Prostate gland (tissue), 2 donors: ENCODE results near the gene TMPRSS5. TPM values are rescaled to one million over a fixed set of nuclear protein-coding genes. Genes with fewer than 3 reads are reported as not detected.

Experiments
- DNase-seq: peaks from one replicate; pipeline ENCODE4 v3.0.0-alpha.2; 2019; ENCODE audit warnings: low spot score
- H3K27ac ChIP-seq, 2 donors: fragments of 200-600 bp; sonication (generic); 2 replicates each; pipeline ENCODE4 v1.5.1; 2017 to 2019
- H3K27me3 ChIP-seq: fragments of 200-600 bp; sonication (generic); replicated peaks from 2 replicates; pipeline ENCODE4 v1.5.1; 2019; ENCODE audit not compliant: insufficient read depth
- H3K36me3 ChIP-seq, 2 donors: fragments of 200-600 bp; sonication (generic); 1 replicate in 1 of 2; 2 replicates in 1 of 2; pipeline versions ENCODE4 v1.5.1 to v1.8.1; 2017 to 2019
- H3K4me1 ChIP-seq: fragments of 200-600 bp; sonication (generic); replicated peaks from 2 replicates; pipeline ENCODE4 v1.5.1; 2019
- H3K4me3 ChIP-seq, 2 donors: fragments of 200-600 bp; sonication (generic); 2 replicates each; pipeline ENCODE4 v1.5.1; 2017 to 2019
- H3K9me3 ChIP-seq: fragments of 200-600 bp; sonication (generic); 2 replicates; pipeline ENCODE4 v1.5.1; 2017
- CTCF ChIP-seq, 4 experiments: fragments of 200-600 bp in 2 of 4; fragments of 450-650 bp in 2 of 4; sonication (generic) in 2 of 4; IDR thresholded peaks; 1 replicate in 3 of 4; 2 replicates in 1 of 4; pipeline ENCODE4 v1.5.1; 2016 to 2019; ENCODE audit warnings: antibody characterized with exemption in 4 of 4, mild to moderate bottlenecking in 2 of 4, moderate library complexity in 2 of 4
- POLR2A ChIP-seq: fragments of 450-650 bp; IDR thresholded peaks from one replicate; pipeline ENCODE4 v1.6.1; 2016; ENCODE audit warnings: antibody characterized with exemption, mild to moderate bottlenecking
- POLR2AphosphoS5 ChIP-seq: sonication (generic); formaldehyde crosslinking; IDR thresholded peaks from one replicate; pipeline ENCODE4 v1.6.1; 2017; ENCODE audit warnings: antibody characterized with exemption
- WGBS: methylation state at CpG from one replicate; pipeline ENCODE4 v1.1.5; 2018; 5-methylcytosine and 5-hydroxymethylcytosine counted together
- intact Hi-C: fragments of 100-400 bp; cut with DNase I; formaldehyde crosslinking; loops from one replicate; pipeline ENCODE4 v1.14.2; 2022
- total RNA-seq, 2 donors: library from RNA; depleted of rRNA; stranded (reverse); fragments of >200 nt; gene quantifications; one replicate each; pipeline ENCODE4 v1.1.0, GENCODE V29; 2016

TMPRSS5 gene
- total RNA-seq, 2 donors from 2014 or later: 1.5 to 2.1 TPM

GRCh38 chr11:113663567-113663966, 42.5 kb downstream of the TMPRSS5 start:
- WGBS: 96% methylated on average over 2 of the region's 2 CpGs
- intact Hi-C loops: no loop called here
- Histone ChIP-seq H3K27me3 (no peaks in the 10 kb centered on the region), H3K4me3 (no peak overlapping the region), H3K36me3 (no peaks in the 10 kb centered on the region), H3K9me3 (no peaks in the 10 kb centered on the region), H3K4me1 (no peaks in the 10 kb centered on the region), H3K27ac (no peak overlapping the region)
- DNase-seq: no peak
- TF ChIP-seq POLR2A: no peak
- TF ChIP-seq POLR2AphosphoS5: no peak
- TF ChIP-seq CTCF (IDR thresholded peaks at IDR 0.05): no peak

GRCh38 chr11:113655771-113656170, 50.3 kb downstream of the TMPRSS5 start:
- Histone ChIP-seq H3K9me3 (no peaks in the 10 kb centered on the region), H3K27me3 (no peaks in the 10 kb centered on the region), H3K4me1 (no peaks in the 10 kb centered on the region), H3K27ac (no peak overlapping the region), H3K4me3 (no peak overlapping the region), H3K36me3 (no peaks in the 10 kb centered on the region)
- intact Hi-C loops: no loop called here
- no peak for TF ChIP-seq POLR2A
- no peak for TF ChIP-seq POLR2AphosphoS5
- TF ChIP-seq CTCF (IDR thresholded peaks at IDR 0.05): no peak
- DNase-seq: no peak
- WGBS: 94% methylated on average over 5 of the region's 5 CpGs

- DNase-seq: no peak
- intact Hi-C loops: no loop called here
- H3K27ac ChIP-seq: no peak overlapping the region
- H3K4me3 ChIP-seq: no peak overlapping the region
- 90% methylated on average over 5 of the region's 5 CpGs for WGBS
- H3K36me3 ChIP-seq: no peaks in the 10 kb centered on the region
- no peaks in the 10 kb centered on the region for H3K27me3 ChIP-seq
- TF ChIP-seq POLR2A (no peak), CTCF (IDR thresholded peaks at IDR 0.05) (no peak), POLR2AphosphoS5 (no peak)
- no peaks in the 10 kb centered on the region for H3K9me3 ChIP-seq
- no peaks in the 10 kb centered on the region for H3K4me1 ChIP-seq
Measured at GRCh38 chr11:113651023-113651422, 55.1 kb downstream of the TMPRSS5 start.

GRCh38 chr11:113649311-113649710, 56.8 kb downstream of the TMPRSS5 start:
- intact Hi-C loops: no loop called here
- no peaks in the 10 kb centered on the region for H3K27me3 ChIP-seq
- no peaks in the 10 kb centered on the region for H3K9me3 ChIP-seq
- no peak overlapping the region for H3K27ac ChIP-seq
- H3K4me3 ChIP-seq: no peak overlapping the region
- TF ChIP-seq CTCF (IDR thresholded peaks at IDR 0.05): no peak
- TF ChIP-seq POLR2A: no peak
- TF ChIP-seq POLR2AphosphoS5: no peak
- WGBS: 85% methylated on average over 18 of the region's 20 CpGs
- H3K4me1 ChIP-seq: no peaks in the 10 kb centered on the region
- H3K36me3 ChIP-seq: no peaks in the 10 kb centered on the region
- DNase-seq: no peak

GRCh38 chr11:113647856-113648255, 58.3 kb downstream of the TMPRSS5 start:
- no peak overlapping the region for H3K27ac ChIP-seq
- H3K9me3 ChIP-seq: no peaks in the 10 kb centered on the region
- 94% methylated on average over 4 of the region's 4 CpGs for WGBS
- no peaks in the 10 kb centered on the region for H3K27me3 ChIP-seq
- no peak for DNase-seq
- TF ChIP-seq POLR2AphosphoS5 (no peak), POLR2A (no peak), CTCF (IDR thresholded peaks at IDR 0.05) (no peak)
- intact Hi-C loops: no loop called here
- no peaks in the 10 kb centered on the region for H3K36me3 ChIP-seq
- no peaks in the 10 kb centered on the region for H3K4me1 ChIP-seq
- no peak overlapping the region for H3K4me3 ChIP-seq
